GM12891 (cell line): ENCODE results near the gene CD300LD. TPM values are rescaled to one million over a fixed set of nuclear protein-coding genes. Genes with fewer than 3 reads are reported as not detected.
"Not testable (repeated sequence)": the region's sequence is repeated elsewhere in the genome, so short reads cannot be mapped to it uniquely, and the experiment has no call there.

Source experiments
- DNase-seq: peaks from one replicate; pipeline ENCODE4 v3.0.0; 2011; ENCODE audit warnings: low spot score; ENCODE audit not compliant: insufficient read length
- FAIRE-seq: peaks from 2 replicates; lab custom pipeline; 2011; peaks lifted over from hg19 to GRCh38; lab: Jason Lieb, UNC
- PAX5 ChIP-seq: IDR thresholded peaks from 2 replicates; pipeline ENCODE4 v1.6.1; 2011; ENCODE audit warnings: low read length, moderate library complexity, mild to moderate bottlenecking; ENCODE audit not compliant: insufficient read depth, severe bottlenecking
- POLR2A ChIP-seq: IDR thresholded peaks from 2 replicates; pipeline ENCODE4 v1.6.1; 2011; ENCODE audit warnings: low read depth, low read length, control low read depth
- POLR2AphosphoS5 ChIP-seq: IDR thresholded peaks from 2 replicates; pipeline ENCODE4 v1.6.1; 2011; ENCODE audit warnings: low read depth, low read length, control low read depth
- POU2F2 ChIP-seq: IDR thresholded peaks from 2 replicates; pipeline ENCODE4 v1.6.1; 2011; ENCODE audit warnings: low read depth, mild to moderate bottlenecking, control low read depth, low read length, moderate library complexity
- SPI1 ChIP-seq: IDR thresholded peaks from 2 replicates; pipeline ENCODE4 v1.6.1; 2011; ENCODE audit warnings: low read depth, low read length, control low read depth
- TAF1 ChIP-seq: IDR thresholded peaks from 2 replicates; pipeline ENCODE4 v1.6.1; 2011; ENCODE audit warnings: low read depth, low read length, control low read depth
- polyA plus RNA-seq: library from polyadenylated mRNA; unstranded; fragments of >200 nt; gene quantifications from one replicate; pipeline ENCODE4 v1.2.1, GENCODE V29; 2012; ENCODE audit warnings: low read depth, missing spikeins, inconsistent platforms; ENCODE audit not compliant: missing spikeins

The CD300LD gene
- not detected for polyA plus RNA-seq

DNA sequence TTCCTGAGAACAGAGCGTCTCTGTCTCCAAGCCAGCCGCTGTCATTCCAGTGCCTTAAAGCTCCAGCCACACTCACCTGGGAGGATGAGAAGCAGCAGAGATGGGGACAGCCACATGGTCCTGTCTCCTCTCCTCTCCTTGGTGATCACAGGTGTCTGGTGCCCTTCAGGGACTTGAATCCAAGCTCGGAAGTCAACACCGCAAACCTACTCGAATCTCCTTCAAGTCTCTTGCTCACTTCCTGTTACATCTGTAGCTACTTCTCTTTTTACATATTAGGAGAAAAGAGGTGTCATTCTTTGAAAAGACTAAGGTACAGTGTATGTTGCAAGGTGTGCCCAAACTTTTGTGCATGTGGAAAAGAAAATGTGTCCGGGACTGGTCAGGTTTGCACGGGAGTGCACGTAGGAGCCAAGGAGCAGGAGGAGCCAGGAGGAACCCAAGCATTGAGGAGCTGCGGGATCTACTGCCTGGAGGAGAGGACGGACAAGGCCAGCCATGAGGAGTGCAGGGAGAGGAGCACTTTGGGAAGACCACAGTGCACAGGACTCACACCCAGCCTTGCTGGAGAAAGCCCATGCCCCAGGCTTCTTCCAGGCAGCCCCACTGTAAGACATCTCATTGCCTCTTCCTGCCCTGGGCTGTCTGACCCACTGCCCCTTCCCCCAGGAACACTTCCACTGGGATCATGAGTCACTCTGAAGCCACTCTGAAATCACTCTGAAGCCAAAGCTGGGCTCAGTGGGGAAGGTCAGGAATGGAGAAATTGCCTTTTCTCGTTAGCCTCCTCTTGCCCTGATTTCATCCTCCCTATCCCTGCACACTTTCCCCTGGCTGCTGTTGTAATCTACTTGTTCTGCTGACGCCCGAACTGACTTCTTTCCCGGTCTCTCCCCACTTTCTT, at the start of gene CD300LD:
Gene CD300LD (minus strand): TSS at position 197 of the 904 bp plus-strand sequence. CDS start 81 bp downstream, at position 116.
- DNase-seq (no peak), FAIRE-seq (no peak)
- peak; percentile 51; the same call in 1 of the 2 replicates for TF ChIP-seq SPI1
- no peak for TF ChIP-seq POLR2AphosphoS5

GRCh38 chr17:74641224-74641957, 49.3 kb upstream of the CD300LD start:
- no peak for DNase-seq
- TF ChIP-seq POLR2A (no peak), POLR2AphosphoS5 (no peak), TAF1 (no peak), SPI1 (no peak), PAX5 (no peak), POU2F2 (no peak)
- FAIRE-seq = no peak

DNA sequence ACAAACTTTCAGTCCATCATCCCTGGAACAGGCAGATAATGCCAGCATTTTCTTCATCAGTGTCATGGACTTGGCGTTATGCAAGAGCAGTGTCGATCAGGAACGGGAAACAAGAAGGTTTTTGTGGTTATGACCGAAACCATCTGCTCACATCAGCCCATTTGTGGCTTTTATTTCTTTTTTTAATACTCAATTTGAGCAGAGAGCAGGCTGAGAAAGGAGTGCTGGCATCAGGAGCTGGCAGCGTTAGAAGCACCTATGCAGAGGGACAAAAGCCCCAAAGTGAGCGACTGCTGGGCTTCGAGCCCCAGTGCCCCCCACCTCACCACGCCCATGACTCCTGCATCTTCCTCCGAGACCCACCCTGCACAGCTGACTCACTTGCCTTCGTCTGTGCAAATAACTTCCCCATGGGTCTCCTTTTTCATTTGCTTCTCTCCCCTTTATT, 47.6 kb upstream of the CD300LD start:
- DNase-seq = no peak
- TF ChIP-seq POLR2A (no peak), SPI1 (peak; percentile 23; the same call in 1 of the 2 replicates), POU2F2 (0 out of 2 replicates have a peak, but pooled peaks have one; percentile 39), PAX5 (no peak), TAF1 (no peak), POLR2AphosphoS5 (no peak)
- peak; percentile 91 for FAIRE-seq

DNA sequence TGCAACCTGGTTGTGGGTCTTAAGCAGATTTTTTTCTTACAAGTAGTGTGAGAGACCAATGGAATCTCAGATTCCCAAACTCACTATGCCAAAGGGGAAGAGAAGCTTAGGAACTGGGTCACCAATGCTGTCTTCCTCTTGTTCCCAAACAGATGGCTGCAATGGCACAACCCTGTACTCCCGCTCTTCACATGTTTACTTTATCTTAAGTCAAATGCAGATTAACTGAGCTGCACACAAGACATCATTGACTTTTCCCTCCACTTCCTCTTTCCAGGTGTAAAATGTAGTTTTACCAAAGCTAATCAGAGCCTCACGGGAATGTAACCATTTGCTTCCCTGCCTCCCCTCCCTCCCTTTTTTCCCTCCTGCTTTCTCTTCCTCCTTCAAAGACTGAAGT, 45.8 kb upstream of the CD300LD start:
- DNase-seq (no peak), FAIRE-seq (peak; percentile 77)
- peak; percentile 79 for TF ChIP-seq SPI1
- TF ChIP-seq POLR2A = no peak
- TF ChIP-seq POLR2AphosphoS5 = no peak

DNA sequence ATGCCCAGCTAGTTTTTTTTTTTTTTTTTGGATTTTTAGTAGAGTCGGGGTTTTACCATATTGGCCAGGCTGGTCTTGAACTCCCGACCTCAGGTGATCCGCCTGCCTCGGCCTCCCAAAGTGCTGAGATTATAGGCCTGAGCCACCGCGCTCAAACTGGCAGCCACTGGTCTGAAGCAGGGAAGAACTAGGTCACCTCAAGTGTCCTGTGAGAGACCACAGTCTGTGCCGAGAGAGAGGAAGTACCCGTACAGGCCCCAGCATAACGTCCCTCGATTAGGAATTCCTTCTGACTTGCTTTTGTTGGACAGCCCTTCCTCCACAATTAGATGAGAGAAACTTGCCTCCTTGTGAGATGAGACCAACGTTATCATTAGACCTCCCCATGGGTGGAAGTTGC, 45.2 kb upstream of the CD300LD start:
- FAIRE-seq (no peak), DNase-seq (no peak)
- no peak for TF ChIP-seq SPI1
- no peak for TF ChIP-seq POLR2A
- TF ChIP-seq POLR2AphosphoS5 = no peak

DNA sequence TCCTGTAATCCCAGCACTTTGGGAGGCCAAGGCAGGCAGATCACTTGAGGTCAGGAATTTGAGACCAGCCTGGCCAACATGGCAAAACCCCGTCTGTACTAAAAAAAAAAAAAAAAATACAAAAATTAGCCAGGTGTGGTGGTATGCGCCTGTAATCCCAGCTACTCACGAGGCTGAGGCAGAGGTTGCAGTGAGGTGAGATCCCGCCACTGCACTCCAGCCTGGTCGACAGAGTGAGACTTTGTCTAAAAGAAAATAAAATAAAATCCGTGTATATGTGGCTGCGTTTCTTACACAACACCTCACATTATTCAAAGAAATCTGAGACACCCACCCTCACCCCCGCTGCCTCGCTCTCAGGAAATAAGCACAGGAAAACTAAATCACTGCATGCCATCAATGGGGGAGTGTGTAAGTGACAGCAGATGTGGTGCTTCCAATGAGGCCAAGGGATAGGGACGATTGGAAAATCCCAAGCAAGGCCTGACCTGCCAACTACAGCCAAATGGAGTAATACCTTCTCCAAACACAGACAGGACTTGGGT, 44.5 kb upstream of the CD300LD start:
- DNase-seq, FAIRE-seq: not testable (repeated sequence)

- DNase-seq (no peak), FAIRE-seq (peak; percentile 45)
- TF ChIP-seq SPI1 (no peak), POLR2A (no peak)
Observed at GRCh38 chr17:74635418-74635817, 43.3 kb upstream of the CD300LD start.

DNA sequence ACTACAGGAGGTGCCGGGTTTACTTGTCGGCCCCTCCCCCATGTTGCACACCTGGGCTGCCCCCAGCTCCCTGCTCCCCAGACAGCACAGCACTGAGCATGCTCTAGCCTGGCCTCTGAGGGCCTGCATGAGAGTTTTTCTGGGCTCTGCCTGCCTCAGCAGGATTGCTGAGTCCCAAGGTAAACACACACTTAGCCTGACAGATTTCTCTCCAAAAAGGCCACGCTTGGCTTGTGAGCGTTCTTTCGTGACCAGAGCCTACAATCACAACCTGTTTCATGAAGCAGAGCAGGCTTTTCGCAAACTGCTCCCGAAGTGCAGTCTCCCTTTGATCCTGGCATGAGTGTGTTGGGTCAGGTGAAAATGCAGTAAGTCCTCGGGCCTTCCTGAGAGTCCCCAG, 41.2 kb upstream of the CD300LD start:
- DNase-seq (no peak), FAIRE-seq (peak; percentile 31)
- no peak for TF ChIP-seq POLR2AphosphoS5
- no peak for TF ChIP-seq SPI1
- no peak for TF ChIP-seq TAF1
- no peak for TF ChIP-seq POLR2A
- no peak for TF ChIP-seq POU2F2
- TF ChIP-seq PAX5 = no peak

DNA sequence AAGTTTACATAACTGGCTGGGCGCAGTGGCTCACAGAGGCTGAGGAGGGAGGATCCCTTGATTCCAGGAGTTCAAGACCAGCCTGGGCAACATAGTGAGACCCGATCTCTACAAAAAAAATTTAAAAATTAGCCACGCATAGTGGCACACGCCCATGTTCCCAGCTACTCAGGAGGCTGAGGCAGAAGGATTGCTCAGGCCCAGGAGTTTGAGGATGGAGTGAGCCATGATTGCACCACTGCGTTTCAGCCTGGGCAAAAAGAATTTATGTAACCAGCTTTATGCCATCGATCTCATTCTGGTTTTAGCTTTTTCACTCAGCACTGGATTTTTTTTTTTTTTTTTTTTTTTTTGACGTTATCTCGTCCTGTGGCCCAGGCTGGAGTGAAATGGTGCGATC, 40.5 kb upstream of the CD300LD start:
- no peak for DNase-seq
- TF ChIP-seq TAF1 (no peak), POU2F2 (no peak), PAX5 (no peak), POLR2AphosphoS5 (no peak), SPI1 (no peak), POLR2A (no peak)
- no peak for FAIRE-seq
